Activated CD4-positive, alpha-beta T cell treated with anti-CD3 and anti-CD28 coated beads, Interleukin-2, amount 50 U/mL, for 48 hours (primary cell): ENCODE measurements around the gene ANO5.
A peak's percentile ranks its signal among the peaks of the same experiment; 100 is the strongest.
"Not testable (repeated sequence)": the region's sequence is repeated elsewhere in the genome, so short reads cannot be mapped to it uniquely, and the experiment has no call there.

ENCODE experiments used
- DNase-seq, 2 experiments: peaks; one replicate each; pipeline ENCODE4 v3.0.0-alpha.2; 2020

ANO5 gene

DNA sequence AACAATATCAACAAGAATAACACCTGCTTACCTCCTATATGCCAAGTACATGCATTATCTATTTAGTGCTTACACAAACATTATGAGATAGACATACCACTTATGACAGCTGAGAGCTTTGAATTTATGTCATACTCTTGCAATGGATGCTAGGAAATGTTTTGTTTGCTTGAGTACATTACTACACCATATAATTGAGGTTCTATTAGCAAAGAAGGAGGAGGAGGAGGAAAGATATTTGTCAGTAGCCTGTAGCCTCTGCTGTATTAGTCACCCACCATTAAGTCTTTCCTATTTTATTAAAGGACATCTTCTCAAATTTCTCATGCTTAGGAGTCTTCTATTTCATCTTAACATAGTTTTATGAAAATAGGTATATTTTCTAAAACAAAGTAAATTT is 6.4 kb downstream of the ANO5 start:
- no peak for DNase-seq

GRCh38 chr11:22203281-22203680 is 10.4 kb downstream of the ANO5 start:
- no peak for DNase-seq

GRCh38 chr11:22207162-22207561 is 14.3 kb downstream of the ANO5 start:
- DNase-seq: no peak

DNA sequence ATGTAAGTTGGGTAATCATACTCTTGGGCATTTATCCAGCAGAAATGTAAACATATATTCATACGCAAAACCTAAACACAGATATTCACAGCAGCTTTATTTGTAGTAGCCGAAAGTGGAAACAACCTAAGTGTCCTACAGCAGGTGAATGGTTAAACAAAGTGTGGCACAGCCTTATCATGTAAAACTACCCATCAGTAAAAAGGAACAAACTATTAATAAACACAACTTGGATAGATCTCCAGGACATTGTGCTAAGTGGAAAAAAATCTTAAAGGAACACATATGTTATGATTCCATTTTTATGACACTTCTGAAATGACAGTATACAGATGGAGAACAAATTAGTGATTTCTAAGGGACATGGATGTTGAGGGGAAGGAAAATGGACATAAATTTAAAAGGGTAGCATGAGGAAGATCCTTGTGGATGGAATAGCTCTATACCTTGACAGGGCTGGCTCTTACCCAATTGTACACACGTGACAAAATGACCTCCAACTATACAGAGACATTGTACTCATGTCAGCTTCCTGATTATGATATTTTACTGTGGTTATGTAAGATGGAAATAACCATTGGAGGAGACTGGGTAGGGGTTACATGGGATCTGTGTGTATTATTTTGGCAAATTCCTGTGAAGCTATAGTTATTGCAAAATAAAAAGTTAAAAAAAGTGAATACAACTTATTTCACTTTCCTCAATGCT is 15.4 kb downstream of the ANO5 start:
- DNase-seq: no peak

DNA sequence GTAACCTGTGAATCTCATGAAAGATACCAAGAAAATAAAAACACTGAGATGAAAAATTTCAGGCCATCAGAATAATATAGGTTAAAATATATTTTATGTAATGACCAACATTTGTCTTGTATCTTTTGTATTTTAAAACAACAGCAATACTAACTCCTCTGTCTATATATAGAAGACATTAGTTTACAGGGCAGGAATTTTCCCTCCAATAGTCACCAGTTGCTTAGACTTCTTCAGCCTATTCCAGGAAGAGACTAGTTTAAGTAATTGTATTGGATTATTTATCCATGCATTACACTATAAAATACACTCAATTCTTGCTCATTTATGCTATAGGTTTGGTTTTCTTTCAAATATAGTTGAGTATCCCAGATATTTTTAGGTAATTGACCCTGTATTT is 24.1 kb downstream of the ANO5 start:
- DNase-seq: no peak

GRCh38 chr11:22221143-22221542 is 28.3 kb downstream of the ANO5 start:
- no peak for DNase-seq

DNA sequence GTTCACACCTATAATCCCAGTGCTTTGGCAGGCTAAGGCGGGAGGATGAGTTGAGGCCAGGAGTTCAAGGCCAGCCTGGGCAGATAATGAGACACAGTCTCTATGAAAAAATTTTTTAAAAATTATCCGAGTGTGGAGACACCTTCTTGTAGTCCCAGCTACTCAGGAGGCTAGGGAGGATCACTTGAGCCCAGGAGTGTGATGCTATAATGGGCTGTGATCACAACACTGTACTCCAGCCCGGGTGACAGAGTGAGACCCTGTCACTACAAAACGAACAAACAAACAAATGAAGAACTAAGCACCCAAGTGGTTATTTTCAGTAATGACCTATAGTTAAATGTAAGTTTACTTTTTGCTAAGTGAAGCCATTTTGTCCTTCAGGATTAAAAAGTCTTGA is 32.3 kb downstream of the ANO5 start:
- DNase-seq: no peak

DNA sequence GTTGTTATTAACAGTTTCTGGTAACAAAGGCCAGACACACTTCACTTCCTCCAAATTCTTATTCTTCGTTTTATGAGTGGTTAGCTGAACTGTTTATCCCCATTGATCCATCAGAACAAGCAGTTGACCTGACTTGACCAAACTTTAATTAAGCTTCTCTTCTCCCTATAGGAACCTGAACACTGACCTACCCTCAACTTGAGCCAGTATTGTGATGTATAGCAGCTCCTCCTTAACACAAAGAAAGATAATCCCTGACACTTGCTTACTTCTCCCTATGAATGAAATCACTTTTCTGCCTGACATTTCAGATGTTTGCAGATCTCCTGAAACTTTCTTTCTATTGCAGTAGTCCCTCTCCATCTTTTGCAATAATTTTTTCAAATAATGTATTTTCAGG is 41.9 kb downstream of the ANO5 start:
- DNase-seq: no peak

DNA sequence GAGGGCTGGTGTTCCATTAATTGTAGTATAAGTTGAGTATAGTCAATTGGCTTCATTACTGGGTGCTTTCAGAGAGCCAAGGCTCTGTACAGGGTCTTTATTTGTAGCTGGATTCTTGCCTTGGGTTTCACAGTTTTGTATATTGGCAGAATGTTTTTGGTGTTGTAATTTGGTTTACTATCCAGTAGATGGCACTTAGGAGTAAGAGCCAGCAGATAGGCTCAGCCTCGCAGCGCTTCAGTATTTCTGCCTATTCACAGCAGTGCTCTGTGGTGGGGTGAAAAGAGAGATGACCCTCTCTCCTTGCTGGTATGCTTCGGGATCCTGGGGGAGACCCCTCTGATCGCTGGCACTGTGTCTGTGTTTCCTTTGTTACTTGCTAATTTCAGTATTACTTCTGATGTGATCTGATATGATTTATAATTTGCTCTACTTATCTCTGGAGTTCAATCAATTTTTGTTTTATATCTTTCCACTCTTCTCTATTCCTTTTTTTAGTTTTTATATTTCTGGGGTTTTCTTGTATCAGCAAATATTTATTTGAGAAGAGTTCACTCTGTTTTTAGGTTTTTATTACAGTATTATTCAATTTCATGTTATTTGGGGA is 52.2 kb downstream of the ANO5 start:
- peak; percentile 4 to 7 for DNase-seq

- DNase-seq: no peak
Measured at GRCh38 chr11:22246992-22247391, 54.1 kb downstream of the ANO5 start.

- DNase-seq: no peak
Measured at GRCh38 chr11:22249871-22250270, 57.0 kb downstream of the ANO5 start.

GRCh38 chr11:22256876-22257275 is 64.0 kb downstream of the ANO5 start:
- DNase-seq: no peak

- no peak for DNase-seq
Measured at GRCh38 chr11:22263613-22264012, 70.7 kb downstream of the ANO5 start.

DNA sequence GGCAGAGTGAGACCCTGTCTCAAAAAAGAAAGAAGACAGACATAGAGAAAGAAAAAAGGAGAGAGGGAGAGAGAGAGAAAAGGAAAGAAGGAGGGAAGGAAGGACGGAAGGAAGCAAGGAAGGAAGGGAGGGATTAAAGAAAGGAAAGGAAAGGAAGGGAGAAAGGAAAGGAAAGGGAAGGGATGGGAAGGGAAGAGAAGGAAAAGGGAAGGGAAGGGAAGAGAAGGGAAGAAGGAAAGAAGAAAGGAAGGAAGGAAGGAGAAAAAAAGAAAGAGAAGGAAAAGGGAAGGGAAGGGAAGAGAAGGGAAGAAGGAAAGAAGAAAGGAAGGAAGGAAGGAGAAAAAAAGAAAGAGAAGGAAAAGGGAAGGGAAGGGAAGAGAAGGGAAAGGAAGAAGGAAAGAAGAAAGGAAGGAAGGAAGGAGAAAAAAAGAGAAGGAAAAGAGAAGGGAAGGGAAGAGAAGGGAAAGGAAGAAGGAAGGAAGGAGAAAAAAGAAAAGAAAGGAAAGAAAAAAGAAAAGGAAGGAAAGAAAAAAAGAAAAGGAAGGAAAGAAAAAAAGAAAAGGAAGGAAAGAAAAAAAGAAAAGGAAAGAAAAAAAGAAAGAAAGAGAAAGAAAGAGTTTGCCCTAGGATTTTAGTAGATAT is 76.2 kb downstream of the ANO5 start:
- not testable (repeated sequence) for DNase-seq

- no peak for DNase-seq
Measured at GRCh38 chr11:22273781-22274180, 80.9 kb downstream of the ANO5 start.

DNA sequence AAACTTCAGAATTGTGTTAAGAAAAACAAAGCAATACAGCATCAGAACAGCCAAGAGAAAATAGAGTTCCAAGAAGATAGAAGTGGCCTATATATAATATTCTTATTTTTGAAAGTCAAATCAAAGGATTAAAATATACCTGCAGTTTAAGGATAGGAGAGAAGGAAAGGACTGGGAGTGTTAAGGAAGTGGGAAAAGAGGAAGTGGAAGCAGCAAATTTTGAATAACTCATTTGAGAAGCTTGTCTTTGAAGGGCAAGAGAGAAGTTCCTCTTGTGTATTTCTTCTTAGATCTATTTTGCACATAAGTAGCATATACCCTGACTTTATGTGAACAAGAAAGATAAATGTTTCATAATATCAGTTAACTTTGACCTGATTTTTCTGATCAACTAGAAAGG is 82.7 kb downstream of the ANO5 start:
- no peak for DNase-seq

- DNase-seq: no peak
Measured at GRCh38 chr11:22276535-22276934, 83.7 kb downstream of the ANO5 start.

GRCh38 chr11:22284991-22285390 is 92.1 kb downstream of the ANO5 start:
- not testable (repeated sequence) for DNase-seq

- no peak for DNase-seq
Measured at GRCh38 chr11:22302368-22302767, 109.5 kb downstream of the ANO5 start.

GRCh38 chr11:22304337-22304961 is 111.6 kb downstream of the ANO5 start:
- no peak for DNase-seq

- no peak for DNase-seq
Measured at GRCh38 chr11:22317656-22318055, 124.8 kb downstream of the ANO5 start.

GRCh38 chr11:22331771-22332170 is 138.9 kb downstream of the ANO5 start:
- DNase-seq: no peak
